Measurements from ENCODE around the gene EVI2B.
"Not testable (repeated sequence)": the region's sequence is repeated elsewhere in the genome, so short reads cannot be mapped to it uniquely, and the experiment has no call there.

The EVI2B gene

GRCh38 chr17:31289790-31290189, 24.1 kb downstream of the EVI2B start:
- Histone ChIP-seq H3K4me3 (ENCODE audit: insufficient read depth, low read length, poor library complexity, severe bottlenecking) (no peak overlapping the region), H3K79me2 (ENCODE audit: insufficient read depth, low read length) (no peaks in the 10 kb centered on the region), H3K27ac (ENCODE audit: low read depth, low read length) (no peak overlapping the region), H3K9ac (ENCODE audit: low read length) (no peak overlapping the region), H3F3A (ENCODE audit: insufficient read depth) (no peaks in the 10 kb centered on the region), H3K27me3 (ENCODE audit: low read length) (no peaks in the 10 kb centered on the region), H2AFZ (ENCODE audit: low read depth, low read length, severe bottlenecking) (no peak overlapping the region), H3K36me3 (ENCODE audit: low read length) (no peaks in the 10 kb centered on the region), H4K20me1 (ENCODE audit: low read depth, low read length) (no peaks in the 10 kb centered on the region), H3K9me2 (replicated peaks; ENCODE audit: insufficient read depth, low read length) (no peaks in the 10 kb centered on the region), H3K4me2 (ENCODE audit: low read depth, low read length, poor library complexity, severe bottlenecking) (no peak overlapping the region), H3K9me3 (ENCODE audit: insufficient read depth, low read length) (no peaks in the 10 kb centered on the region)
- TF ChIP-seq CTCF (IDR thresholded peaks at IDR 0.05; ENCODE audit: insufficient read depth, low read length, poor library complexity, severe bottlenecking) (no peak), EZH2phosphoT487 (conservative IDR thresholded peaks at IDR 0.05; ENCODE audit: low read length) (no peak)

GRCh38 chr17:31287932-31288331, 25.9 kb downstream of the EVI2B start:
- H3F3A ChIP-seq (ENCODE audit: insufficient read depth); H3K4me2 ChIP-seq (ENCODE audit: low read depth, low read length, poor library complexity, severe bottlenecking); H3K36me3 ChIP-seq (ENCODE audit: low read length); H3K4me3 ChIP-seq (ENCODE audit: insufficient read depth, low read length, poor library complexity, severe bottlenecking); H3K27ac ChIP-seq (ENCODE audit: low read depth, low read length); H2AFZ ChIP-seq (ENCODE audit: low read depth, low read length, severe bottlenecking); H3K79me2 ChIP-seq (ENCODE audit: insufficient read depth, low read length); H3K9me3 ChIP-seq (ENCODE audit: insufficient read depth, low read length); H3K9me2 ChIP-seq (replicated peaks; ENCODE audit: insufficient read depth, low read length); H3K27me3 ChIP-seq (ENCODE audit: low read length); H3K9ac ChIP-seq (ENCODE audit: low read length); H4K20me1 ChIP-seq (ENCODE audit: low read depth, low read length): not testable (repeated sequence)

GRCh38 chr17:31286587-31286986, 27.3 kb downstream of the EVI2B start:
- H3K79me2 ChIP-seq (ENCODE audit: insufficient read depth, low read length): no peaks in the 10 kb centered on the region
- H3K4me2 ChIP-seq (ENCODE audit: low read depth, low read length, poor library complexity, severe bottlenecking): no peak overlapping the region
- H3K27me3 ChIP-seq (ENCODE audit: low read length): no peaks in the 10 kb centered on the region
- no peaks in the 10 kb centered on the region for H3K36me3 ChIP-seq (ENCODE audit: low read length)
- H3F3A ChIP-seq (ENCODE audit: insufficient read depth): no peaks in the 10 kb centered on the region
- H2AFZ ChIP-seq (ENCODE audit: low read depth, low read length, severe bottlenecking): no peak overlapping the region
- no peak overlapping the region for H3K27ac ChIP-seq (ENCODE audit: low read depth, low read length)
- no peak overlapping the region for H3K9ac ChIP-seq (ENCODE audit: low read length)
- H4K20me1 ChIP-seq (ENCODE audit: low read depth, low read length): no peaks in the 10 kb centered on the region
- TF ChIP-seq EZH2phosphoT487 (conservative IDR thresholded peaks at IDR 0.05; ENCODE audit: low read length) (no peak), CTCF (IDR thresholded peaks at IDR 0.05; ENCODE audit: insufficient read depth, low read length, poor library complexity, severe bottlenecking) (no peak)
- H3K9me3 ChIP-seq (ENCODE audit: insufficient read depth, low read length): no peaks in the 10 kb centered on the region
- H3K9me2 ChIP-seq (replicated peaks; ENCODE audit: insufficient read depth, low read length): no peaks in the 10 kb centered on the region
- no peak overlapping the region for H3K4me3 ChIP-seq (ENCODE audit: insufficient read depth, low read length, poor library complexity, severe bottlenecking)

GRCh38 chr17:31283841-31284240, 30.0 kb downstream of the EVI2B start:
- H3F3A ChIP-seq (ENCODE audit: insufficient read depth): no peaks in the 10 kb centered on the region
- no peak overlapping the region for H3K4me3 ChIP-seq (ENCODE audit: insufficient read depth, low read length, poor library complexity, severe bottlenecking)
- H3K27ac ChIP-seq (ENCODE audit: low read depth, low read length): no peak overlapping the region
- no peak overlapping the region for H3K9ac ChIP-seq (ENCODE audit: low read length)
- H3K79me2 ChIP-seq (ENCODE audit: insufficient read depth, low read length): no peaks in the 10 kb centered on the region
- no peaks in the 10 kb centered on the region for H3K27me3 ChIP-seq (ENCODE audit: low read length)
- no peaks in the 10 kb centered on the region for H4K20me1 ChIP-seq (ENCODE audit: low read depth, low read length)
- H3K4me2 ChIP-seq (ENCODE audit: low read depth, low read length, poor library complexity, severe bottlenecking): no peak overlapping the region
- H2AFZ ChIP-seq (ENCODE audit: low read depth, low read length, severe bottlenecking): no peak overlapping the region
- H3K9me2 ChIP-seq (replicated peaks; ENCODE audit: insufficient read depth, low read length): no peaks in the 10 kb centered on the region
- H3K36me3 ChIP-seq (ENCODE audit: low read length): no peaks in the 10 kb centered on the region; the same call in 1 of the 2 replicates
- no peak for TF ChIP-seq CTCF (IDR thresholded peaks at IDR 0.05; ENCODE audit: insufficient read depth, low read length, poor library complexity, severe bottlenecking)
- no peak for TF ChIP-seq EZH2phosphoT487 (conservative IDR thresholded peaks at IDR 0.05; ENCODE audit: low read length)
- no peaks in the 10 kb centered on the region for H3K9me3 ChIP-seq (ENCODE audit: insufficient read depth, low read length)

All from SU-DHL-6 (cell line).